Epidermal melanocyte (primary cell): ENCODE measurements around the gene RNF182.
"Not testable (repeated sequence)": the region's sequence is repeated elsewhere in the genome, so short reads cannot be mapped to it uniquely, and the experiment has no call there.

Experiments
- DNase-seq: peaks from one replicate; pipeline ENCODE4 v3.0.0; 2011; ENCODE audit warnings: low spot score; ENCODE audit not compliant: insufficient read length

Gene RNF182

GRCh38 chr6:13917141-13917540 is 7.6 kb upstream of the RNF182 start:
- no peak for DNase-seq

GRCh38 chr6:13918686-13919250 is 6.0 kb upstream of the RNF182 start:
- DNase-seq: no peak

GRCh38 chr6:13919861-13920260 is 4.9 kb upstream of the RNF182 start:
- DNase-seq: no peak

GRCh38 chr6:13920552-13920951 is 4.2 kb upstream of the RNF182 start:
- DNase-seq: no peak

GRCh38 chr6:13922750-13923149 is 2.0 kb upstream of the RNF182 start:
- DNase-seq: no peak

- no peak for DNase-seq
Observed at GRCh38 chr6:13923527-13924145, 1.1 kb upstream of the RNF182 start.

- DNase-seq: no peak
Observed at GRCh38 chr6:13924146-13924948, 405 bp upstream of the RNF182 start.

- DNase-seq: no peak
Observed at GRCh38 chr6:13926378-13926777, 1.6 kb downstream of the RNF182 start.

- DNase-seq: no peak
Observed at GRCh38 chr6:13927203-13927602, 2.5 kb downstream of the RNF182 start.

GRCh38 chr6:13929196-13929595 is 4.4 kb downstream of the RNF182 start:
- DNase-seq: no peak

GRCh38 chr6:13931797-13932402 is 7.1 kb downstream of the RNF182 start:
- no peak for DNase-seq

GRCh38 chr6:13932785-13933184 is 8.0 kb downstream of the RNF182 start:
- DNase-seq: no peak

- no peak for DNase-seq
Observed at GRCh38 chr6:13934721-13935120, 10.0 kb downstream of the RNF182 start.

- DNase-seq: no peak
Observed at GRCh38 chr6:13935190-13935880, 10.6 kb downstream of the RNF182 start.

GRCh38 chr6:13935881-13936261 is 11.1 kb downstream of the RNF182 start:
- not testable (repeated sequence) for DNase-seq

GRCh38 chr6:13941902-13942301 is 17.1 kb downstream of the RNF182 start:
- DNase-seq: no peak

- no peak for DNase-seq
Observed at GRCh38 chr6:13943943-13944342, 19.2 kb downstream of the RNF182 start.

- DNase-seq: no peak
Observed at GRCh38 chr6:13946506-13946905, 21.8 kb downstream of the RNF182 start.

- DNase-seq: no peak
Observed at GRCh38 chr6:13947611-13948178, 22.9 kb downstream of the RNF182 start.

GRCh38 chr6:13952101-13952500 is 27.3 kb downstream of the RNF182 start:
- no peak for DNase-seq

GRCh38 chr6:13953061-13953705 is 28.4 kb downstream of the RNF182 start:
- no peak for DNase-seq
